ENCODE measurements around the gene CCDC88C.

GRCh38 chr14:91305650-91306431, 111.8 kb downstream of the CCDC88C start:
- no peak for TF ChIP-seq RELA (CRISPR knock-in tag; IDR thresholded peaks at IDR 0.05; ENCODE audit: borderline replicate concordance)
- no peak for TF ChIP-seq ATF1 (CRISPR knock-in tag; IDR thresholded peaks at IDR 0.05)
- TF ChIP-seq CTCF (IDR thresholded peaks at IDR 0.05), result no peak
